ENCODE data around the gene ADIPOQ.
"Not testable (repeated sequence)": the region's sequence is repeated elsewhere in the genome, so short reads cannot be mapped to it uniquely, and the experiment has no call there.

ADIPOQ gene

DNA sequence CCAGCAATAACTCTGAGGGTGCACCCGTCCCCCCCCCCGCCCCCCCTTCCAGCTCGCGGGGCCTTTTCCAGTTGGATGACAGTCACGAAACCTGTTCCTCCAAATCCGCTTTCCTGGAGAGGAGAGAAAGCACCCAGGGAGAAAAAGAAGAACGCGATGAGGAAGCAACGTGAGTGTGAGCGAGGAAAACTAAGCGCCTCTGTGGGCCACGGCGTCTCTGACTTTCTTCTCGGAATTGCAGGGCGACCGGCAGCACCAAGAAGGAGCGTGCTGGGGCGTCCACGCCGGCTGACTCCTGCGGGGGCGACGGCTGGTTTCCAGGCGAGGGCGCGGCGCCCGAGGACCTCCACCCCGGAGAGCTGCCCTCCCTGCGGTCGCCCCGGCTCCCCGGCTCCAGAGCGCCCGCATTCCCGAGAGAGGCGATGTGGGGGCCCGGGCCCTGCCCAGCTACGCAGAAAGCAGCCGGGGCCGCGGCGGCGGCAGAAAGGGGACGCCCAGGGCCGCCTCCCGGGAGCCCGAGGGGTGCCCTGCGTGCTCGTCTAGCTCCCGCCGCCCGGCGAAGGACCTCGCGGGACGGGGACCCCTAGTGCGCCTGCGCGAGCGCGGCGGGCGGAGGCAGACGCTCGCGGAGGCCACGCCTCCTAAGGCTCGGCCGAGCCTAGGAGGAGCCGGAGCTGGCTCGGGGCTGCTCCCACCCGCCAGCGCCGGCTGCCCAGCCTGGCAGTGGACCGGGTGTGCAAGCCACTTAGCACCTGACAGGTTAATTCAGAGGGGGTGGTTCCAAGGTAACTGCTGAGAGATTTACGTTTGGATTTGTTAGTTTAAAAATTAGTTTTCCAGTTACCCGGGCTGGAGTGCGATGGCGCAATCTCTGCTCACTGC, 15.3 kb upstream of the ADIPOQ start:
- peak; percentile 85 for DNase-seq

DNA sequence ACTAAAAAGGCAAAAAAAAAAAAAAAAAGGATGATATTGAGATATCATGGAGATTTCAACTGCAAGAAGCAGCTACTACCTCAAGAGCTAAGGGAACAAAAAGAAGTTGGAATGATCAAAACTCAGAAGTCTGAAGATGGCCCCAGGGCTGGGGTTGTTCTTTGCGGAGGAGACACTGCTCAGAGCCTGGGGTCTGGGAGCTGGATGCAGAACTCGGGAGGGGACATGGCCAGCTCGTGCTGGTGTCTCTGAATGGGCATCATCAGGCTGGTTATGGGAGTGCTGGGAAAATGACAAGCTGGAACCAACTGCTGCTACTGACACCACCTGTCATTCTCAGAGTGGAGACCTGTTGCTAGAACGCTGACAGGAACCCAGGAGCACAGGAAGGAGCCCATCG, 14.2 kb upstream of the ADIPOQ start:
- DNase-seq: no peak

DNA sequence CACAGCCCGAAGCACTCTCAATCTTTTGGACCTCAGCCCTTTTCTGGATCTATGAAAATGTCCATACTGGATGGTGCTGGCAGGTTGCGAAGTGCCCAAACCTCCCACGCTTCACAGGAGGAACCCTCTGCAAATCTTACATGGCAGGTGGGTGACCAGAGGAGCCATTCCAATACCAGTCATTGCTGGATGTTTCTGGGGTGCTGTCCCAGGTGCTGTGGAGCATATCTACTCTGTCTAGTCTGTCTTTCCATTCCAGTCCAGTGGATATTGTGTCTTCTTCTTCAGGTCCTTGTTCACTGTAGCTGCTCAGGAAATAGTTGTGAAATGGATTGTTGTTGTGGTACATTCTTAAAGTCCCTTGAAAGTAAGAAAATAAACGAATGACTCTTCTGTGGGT, 10.7 kb upstream of the ADIPOQ start:
- DNase-seq: no peak

DNA sequence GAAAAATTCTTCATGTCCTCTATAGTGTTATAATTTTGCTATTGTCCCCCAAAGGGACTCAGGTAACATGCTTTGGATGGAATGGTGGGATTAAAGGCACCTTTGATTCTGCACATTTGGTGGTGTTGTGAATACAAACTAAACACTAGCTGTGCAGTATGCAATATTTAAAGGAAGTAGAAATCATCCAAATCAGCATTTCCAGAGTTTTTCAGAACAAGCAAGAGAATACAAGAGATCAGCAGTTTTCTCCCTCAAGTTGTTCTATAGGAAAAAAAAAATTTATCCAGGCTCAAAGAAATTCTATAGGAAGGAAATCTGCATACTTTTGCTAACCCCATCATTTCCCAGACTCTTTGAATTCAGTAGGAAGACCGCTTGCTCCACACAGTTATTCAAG, 10.2 kb upstream of the ADIPOQ start:
- DNase-seq: no peak

DNA sequence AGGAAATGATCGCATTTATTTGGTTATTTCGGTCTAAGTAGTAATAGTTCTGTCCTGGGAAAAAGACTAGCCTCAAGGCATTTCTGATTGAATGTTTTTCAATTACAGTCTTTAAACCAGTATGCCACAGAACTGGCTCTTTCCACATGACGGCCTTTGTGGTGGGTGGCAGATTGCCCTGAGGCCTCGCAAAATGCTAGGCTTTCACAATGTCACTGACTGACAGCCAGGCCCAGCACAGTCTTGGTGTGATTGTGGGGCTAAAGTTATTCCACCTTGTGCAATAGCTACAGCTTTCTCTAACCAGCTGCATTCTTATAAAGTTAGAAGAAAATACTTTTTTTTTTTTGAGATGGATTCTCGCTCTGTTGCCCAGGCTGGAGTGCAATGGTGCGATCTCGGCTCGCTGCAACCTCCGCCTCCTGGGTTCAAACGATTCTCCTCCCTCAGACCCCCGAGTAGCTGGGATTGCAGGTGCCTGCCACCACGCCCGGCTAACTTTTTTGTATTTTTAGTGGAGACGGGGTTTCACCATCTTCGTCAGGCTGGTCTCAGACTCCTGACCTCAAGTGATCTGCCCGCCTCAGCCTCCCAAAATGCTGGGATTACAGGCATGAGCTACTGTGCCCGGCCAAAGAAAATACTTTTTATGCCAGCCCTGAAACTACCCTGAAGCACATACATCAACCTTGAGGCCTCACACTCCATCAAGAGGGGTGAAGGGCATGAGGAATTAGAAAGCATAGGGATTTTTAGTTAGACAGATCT, 2.5 kb upstream of the ADIPOQ start:
- DNase-seq: no peak

DNA sequence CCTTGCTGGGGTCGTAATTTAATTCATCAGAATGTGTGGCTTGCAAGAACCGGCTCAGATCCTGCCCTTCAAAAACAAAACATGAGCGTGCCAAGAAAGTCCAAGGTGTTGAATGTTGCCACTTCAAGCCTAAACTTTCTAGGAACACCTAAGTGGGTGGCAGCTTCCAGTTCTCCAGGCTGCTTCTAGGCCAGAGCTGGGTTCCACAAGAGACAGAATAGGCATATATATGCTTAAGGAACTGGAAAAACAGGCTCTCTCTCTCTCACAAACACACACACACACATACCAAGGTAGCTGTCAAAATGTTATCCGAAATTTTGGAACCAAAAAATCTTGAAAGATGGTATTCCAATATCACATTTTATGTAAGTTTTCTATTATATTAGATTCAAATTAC, 890 bp upstream of the ADIPOQ start:
- DNase-seq: no peak

DNA sequence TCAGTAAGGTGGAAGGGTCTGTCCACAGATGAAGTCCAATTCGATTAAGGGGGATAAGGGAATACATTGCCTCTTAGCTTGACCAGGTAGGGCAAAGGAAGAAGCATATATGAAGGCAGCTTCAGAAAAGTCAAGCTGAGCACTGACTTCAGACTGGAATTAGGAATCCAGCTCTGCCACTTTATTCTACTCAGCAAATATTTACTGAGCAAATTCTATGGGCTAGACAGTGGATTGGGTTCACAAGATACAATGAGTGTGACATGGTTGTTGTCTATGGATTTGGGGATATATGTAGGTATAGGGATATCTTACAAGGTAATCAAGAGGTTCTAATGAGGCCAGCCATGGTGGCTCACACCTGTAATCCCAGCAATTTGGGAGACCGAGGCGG, 526 bp downstream of the ADIPOQ start:
- no peak for DNase-seq

DNA sequence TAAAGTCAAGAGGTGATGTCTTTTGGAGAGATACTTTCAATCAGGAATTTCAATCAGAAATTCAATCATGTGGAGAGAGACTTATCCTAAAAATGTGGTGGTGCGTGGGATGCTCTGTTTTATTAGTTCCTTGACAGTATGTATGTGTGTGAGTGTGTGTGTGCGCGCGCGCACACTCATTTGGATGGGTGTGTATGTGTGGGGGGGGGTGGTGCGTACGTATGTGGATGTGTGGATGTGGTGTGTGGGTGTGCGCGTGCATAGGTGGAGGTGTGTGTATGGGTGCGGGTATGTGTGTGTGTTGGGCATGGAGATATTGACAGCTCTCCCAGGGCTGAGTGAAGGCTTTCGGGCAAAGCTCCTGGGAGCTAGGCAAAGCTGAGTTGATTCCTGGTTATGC, 2.4 kb downstream of the ADIPOQ start:
- DNase-seq: no peak

DNA sequence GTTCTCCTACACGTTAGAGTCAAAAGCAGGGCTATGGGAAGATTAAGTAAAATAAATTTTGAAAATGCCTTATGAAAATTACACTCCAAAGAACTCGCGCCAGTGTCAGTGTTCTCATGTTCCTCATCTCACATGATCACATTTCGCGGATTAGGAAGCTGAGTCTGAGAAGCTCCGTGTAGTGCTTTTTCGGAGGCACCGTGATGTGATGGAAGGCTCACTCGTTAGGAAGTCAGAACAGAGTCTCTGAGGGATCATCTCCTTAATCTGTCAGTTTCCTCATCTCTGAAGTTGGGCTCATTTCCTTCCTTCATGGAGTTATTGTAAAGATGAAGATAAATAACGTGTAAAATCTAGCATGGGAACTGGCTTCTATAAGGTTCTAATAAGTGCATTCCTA, 3.2 kb downstream of the ADIPOQ start:
- DNase-seq: no peak

DNA sequence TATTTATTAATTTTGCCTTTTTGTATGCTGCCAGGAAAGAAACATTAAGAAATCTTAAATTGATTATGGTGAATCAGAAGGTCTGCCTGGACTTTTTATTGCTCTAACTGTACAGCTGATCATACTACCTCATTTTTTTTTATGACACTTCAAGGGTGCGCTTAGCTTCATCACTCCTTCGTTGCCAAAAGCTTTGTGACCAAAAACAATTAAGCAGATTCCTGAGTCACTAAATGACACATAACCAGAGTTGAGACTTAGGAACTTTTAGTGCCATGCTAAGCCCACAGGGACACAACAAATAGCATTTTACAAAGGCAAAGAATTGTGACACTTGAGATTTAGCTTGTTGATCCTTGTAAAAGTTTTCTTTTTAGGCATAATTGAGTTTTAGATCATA, 4.9 kb downstream of the ADIPOQ start:
- DNase-seq: no peak

DNA sequence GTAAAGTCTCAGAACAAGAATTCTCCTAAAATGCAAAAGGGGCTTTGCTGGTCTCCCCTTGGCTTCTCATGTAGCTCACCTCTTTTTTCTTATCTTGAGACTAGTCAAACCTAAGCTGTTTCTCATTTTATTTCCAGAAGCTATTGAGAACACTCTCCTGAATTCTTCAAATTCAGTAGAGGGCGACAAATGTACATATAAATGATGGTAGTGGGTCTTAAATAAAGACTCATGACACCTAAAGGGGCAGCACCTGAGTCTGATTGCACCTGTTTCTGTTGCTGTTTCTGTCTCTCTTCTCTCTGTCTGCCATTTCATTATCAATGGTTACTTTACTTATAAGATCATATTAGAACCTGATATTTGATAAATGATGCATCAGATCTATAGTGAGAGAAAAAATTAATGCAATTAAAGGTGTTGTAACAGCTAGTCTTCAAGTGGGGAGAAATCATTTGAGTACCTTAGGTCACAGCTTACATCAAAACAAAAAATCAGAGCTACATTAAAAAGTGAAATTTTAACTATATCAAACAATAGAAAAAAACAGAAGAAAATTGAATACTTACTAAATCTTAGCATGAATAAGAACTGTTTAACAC, 7.0 kb downstream of the ADIPOQ start:
- no peak for DNase-seq

DNA sequence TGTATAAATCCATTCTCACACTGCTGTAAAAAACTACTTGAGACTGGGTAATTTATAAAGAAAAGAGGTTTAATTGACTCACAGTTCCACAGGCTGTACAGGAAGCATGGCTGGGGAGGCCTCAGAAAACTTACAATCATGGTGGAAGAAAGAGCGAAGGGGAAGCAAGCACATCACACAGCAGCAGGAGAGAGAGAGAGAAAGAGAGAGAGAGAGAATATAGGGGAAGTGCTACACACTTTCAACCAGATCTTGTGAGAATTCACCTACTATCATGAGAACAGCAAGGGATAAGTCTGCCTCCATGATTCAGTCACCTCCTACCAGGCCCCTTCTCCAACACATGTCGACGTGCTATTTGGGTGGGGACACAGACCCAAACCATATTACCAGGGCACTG, 9.3 kb downstream of the ADIPOQ start:
- not testable (repeated sequence) for DNase-seq

DNA sequence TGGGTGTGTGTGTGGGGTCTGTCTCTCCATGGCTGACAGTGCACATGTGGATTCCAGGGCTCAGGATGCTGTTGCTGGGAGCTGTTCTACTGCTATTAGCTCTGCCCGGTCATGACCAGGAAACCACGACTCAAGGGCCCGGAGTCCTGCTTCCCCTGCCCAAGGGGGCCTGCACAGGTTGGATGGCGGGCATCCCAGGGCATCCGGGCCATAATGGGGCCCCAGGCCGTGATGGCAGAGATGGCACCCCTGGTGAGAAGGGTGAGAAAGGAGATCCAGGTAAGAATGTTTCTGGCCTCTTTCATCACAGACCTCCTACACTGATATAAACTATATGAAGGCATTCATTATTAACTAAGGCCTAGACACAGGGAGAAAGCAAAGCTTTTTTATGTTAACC, 10.5 kb downstream of the ADIPOQ start:
- no peak for DNase-seq

DNA sequence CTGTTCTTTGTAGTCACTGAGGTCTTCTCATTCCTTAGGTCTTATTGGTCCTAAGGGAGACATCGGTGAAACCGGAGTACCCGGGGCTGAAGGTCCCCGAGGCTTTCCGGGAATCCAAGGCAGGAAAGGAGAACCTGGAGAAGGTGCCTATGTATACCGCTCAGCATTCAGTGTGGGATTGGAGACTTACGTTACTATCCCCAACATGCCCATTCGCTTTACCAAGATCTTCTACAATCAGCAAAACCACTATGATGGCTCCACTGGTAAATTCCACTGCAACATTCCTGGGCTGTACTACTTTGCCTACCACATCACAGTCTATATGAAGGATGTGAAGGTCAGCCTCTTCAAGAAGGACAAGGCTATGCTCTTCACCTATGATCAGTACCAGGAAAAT, 11.6 kb downstream of the ADIPOQ start:
- no peak for DNase-seq

DNA sequence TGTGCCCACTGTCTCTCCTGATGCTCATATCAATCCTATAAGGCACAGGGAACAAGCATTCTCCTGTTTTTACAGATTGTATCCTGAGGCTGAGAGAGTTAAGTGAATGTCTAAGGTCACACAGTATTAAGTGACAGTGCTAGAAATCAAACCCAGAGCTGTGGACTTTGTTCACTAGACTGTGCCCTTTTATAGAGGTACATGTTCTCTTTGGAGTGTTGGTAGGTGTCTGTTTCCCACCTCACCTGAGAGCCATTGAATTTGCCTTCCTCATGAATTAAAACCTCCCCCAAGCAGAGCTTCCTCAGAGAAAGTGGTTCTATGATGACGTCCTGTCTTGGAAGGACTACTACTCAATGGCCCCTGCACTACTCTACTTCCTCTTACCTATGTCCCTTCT, 12.4 kb downstream of the ADIPOQ start:
- DNase-seq: no peak

DNA sequence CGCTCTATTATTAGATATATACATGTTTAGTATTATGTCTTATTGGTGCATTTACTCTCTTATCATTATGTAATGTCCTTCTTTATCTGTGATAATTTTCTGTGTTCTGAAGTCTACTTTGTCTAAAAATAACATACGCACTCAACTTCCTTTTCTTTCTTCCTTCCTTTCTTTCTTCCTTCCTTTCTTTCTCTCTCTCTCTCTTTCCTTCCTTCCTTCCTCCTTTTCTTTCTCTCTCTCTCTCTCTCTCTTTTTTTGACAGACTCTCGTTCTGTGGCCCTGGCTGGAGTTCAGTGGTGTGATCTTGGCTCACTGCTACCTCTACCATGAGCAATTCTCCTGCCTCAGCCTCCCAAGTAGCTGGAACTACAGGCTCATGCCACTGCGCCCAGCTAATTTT, 15.2 kb downstream of the ADIPOQ start:
- DNase-seq: no peak

DNA sequence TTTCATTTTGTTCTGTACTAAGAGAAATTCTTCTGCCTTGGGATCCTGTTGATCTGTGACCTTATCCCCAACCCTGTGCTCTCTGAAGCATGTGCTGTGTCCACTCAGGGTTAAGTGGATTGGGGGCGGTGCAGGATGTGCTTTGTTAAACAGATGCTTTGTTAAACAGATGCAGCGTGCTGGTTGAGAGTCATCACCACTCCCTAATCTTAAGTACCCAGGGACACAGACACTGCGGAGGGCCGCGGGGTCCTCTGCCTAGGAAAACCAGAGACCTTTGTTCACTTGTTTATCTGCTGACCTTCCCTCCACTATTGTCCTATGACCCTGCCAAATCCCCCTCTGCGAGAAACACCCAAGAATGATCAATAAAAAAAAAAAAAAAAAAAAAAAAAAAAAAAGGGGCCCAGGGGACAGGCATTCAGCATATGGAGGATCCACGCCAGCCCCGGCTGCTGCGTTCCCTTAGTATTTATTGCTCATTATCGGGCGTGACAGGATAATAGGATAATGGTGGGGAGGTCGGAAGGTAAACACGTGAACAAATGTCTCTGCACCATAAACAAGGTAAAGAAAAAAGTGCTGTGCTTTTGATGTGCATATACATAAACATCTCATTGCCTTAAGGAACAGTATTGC, 22.8 kb downstream of the ADIPOQ start:
- not testable (repeated sequence) for DNase-seq

DNA sequence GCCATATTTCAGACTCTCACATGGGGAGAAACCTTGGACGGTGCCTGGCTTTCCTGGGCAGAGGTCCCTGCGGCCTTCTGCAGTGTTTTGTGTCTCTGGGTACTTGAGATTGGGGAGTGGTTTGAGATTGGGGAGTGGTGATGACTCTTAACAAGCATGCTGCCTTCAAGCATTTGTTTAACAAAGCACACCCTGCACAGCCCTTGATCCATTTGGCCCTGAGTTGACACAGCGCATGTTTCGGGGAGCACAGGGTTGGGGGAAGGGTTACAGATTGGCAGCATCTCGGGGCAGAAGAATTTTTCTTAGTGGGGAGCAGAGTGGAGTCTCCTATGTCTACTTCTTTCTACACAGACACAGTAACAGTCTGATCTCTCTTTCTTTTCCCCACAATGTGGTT, 23.6 kb downstream of the ADIPOQ start:
- not testable (repeated sequence) for DNase-seq

DNA sequence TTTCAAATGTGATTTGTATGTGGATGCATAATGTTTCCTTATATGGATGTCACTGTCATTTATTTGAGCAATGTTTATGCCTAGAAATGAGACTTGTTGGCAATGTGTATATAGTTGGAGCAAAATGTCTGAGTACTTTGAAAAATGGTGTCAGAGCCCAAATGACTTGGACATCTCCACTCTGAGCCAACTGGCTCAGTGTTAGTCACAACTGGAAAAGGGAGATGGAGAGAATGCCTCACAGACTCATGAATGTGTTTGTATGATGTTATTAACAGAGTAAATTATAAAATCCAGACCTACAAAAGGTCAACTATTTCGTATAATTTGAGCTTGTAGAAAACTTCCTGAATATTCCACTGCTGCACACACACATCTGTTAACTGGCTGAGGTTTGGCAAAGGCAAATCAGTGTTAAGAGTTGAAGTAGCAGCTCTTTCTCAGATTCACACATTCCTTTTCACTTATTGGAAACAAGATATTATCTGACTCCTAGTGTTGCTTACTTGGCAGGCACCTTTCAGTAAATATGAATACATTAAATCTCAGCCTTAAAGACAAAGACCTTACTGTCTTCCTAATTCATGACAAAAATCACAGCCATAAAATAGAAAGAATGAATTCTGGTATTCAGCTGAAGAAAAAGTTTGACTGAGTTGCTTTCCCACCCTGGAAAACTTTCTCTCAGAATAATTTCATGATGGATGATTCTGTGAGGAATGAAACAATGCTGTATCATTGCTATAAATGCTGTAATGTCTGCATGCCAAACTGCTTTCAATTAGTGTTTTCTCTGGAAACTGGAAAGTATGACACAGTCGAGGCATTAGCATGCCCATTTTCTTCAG, 27.0 kb downstream of the ADIPOQ start:
- DNase-seq: no peak

DNA sequence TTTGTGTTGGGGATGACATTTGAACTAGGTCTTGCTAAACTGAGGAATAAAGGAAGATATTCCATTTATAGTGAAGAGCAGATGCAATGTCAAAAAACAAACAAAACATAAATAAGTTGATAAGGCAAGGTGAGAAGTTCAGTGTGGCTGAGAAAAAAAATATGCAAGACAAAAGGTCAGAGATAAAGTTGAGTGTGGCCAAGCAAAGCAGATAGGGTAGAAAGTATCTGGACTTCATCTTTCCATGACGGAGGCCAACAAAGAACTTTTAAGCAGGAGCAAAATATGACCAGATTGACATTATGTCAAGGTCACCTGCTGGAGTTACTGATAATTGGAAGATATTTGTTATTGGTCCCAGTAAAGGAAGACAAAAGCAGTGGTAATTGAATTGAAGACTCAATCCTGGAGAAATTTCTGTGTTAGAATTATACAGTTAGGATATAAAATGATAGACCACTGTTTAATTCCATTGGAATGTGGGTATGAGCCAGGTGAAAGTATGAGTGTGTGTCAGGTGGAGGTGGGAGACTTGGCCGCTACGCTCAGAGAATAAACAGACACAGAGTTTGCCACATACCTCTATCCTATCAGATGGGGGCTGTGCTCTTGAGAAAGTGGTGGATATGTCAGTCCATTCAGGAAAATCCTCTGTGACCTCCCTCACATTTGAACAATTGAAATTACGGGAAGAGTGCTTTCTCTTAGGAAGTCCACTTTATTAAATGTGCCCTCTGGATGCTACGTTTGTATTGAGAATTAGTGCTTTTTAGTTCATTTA, 28.1 kb downstream of the ADIPOQ start:
- DNase-seq: no peak

DNA sequence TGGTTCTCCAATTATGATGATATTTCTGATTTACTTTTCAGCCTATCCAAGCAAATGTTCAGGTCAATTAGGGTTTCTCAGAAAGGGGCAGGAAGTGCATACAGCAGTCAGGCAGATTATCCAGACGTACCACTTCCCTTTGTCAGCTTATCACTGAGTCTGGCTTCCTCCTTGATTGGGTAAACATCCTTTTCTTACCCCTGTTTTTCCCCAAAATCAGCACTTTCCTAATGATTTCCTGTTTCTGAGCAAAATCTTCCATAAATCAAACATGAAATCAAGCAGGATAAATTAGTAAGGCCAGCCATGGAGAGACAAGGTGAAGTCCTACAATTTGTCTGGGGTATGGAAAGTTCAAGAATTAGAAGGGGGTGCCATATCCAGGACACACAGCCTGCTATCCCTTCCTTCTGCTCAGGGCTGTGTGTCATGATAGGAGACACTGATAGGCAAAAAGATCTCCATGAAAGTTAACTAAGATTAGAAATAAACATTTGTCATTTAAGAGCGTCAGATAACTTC, 29.0 kb downstream of the ADIPOQ start:
- DNase-seq: no peak

Measured in activated CD8-positive, alpha-beta memory T cell treated with anti-CD3 and anti-CD28 coated beads, Interleukin-2, amount 50 U/mL, for 4 hours (primary cell).